LoVo (cell line): ENCODE measurements around the gene GLCCI1.

ENCODE experiments used
- DNase-seq: peaks from one replicate; pipeline ENCODE4 v3.0.0-alpha.2; 2016; ENCODE audit warnings: low spot score

GLCCI1 gene

GRCh38 chr7:7968544-7969305 is at the start of gene GLCCI1:
Gene GLCCI1, plus strand, starts transcription at chr7:7968796. Its CDS starts 555 bp downstream, at chr7:7969351.
- DNase-seq: peak; percentile 100

- no peak for DNase-seq
These were observed 49.1 kb upstream of the GLCCI1 start for GRCh38 chr7:7919449-7919945.

- DNase-seq: peak; percentile 25
These were observed 48.5 kb upstream of the GLCCI1 start for GRCh38 chr7:7920056-7920455.

GRCh38 chr7:7920481-7920880 is 48.1 kb upstream of the GLCCI1 start:
- DNase-seq: peak; percentile 51

- DNase-seq: no peak
These were observed 46.8 kb upstream of the GLCCI1 start for GRCh38 chr7:7921830-7922229.

GRCh38 chr7:7922684-7923385 is 45.8 kb upstream of the GLCCI1 start:
- peak; percentile 25 for DNase-seq

GRCh38 chr7:7923818-7924217 is 44.8 kb upstream of the GLCCI1 start:
- no peak for DNase-seq

- no peak for DNase-seq
These were observed 44.3 kb upstream of the GLCCI1 start for GRCh38 chr7:7924303-7924702.

- DNase-seq: no peak
These were observed 37.0 kb upstream of the GLCCI1 start for GRCh38 chr7:7931626-7932025.

GRCh38 chr7:7932553-7932952 is 36.0 kb upstream of the GLCCI1 start:
- DNase-seq: no peak

GRCh38 chr7:7933915-7934526 is 34.6 kb upstream of the GLCCI1 start:
- DNase-seq: no peak

GRCh38 chr7:7934945-7935344 is 33.7 kb upstream of the GLCCI1 start:
- DNase-seq: no peak

GRCh38 chr7:7938471-7938870 is 30.1 kb upstream of the GLCCI1 start:
- no peak for DNase-seq

- DNase-seq: no peak
These were observed 24.6 kb upstream of the GLCCI1 start for GRCh38 chr7:7943951-7944350.

- DNase-seq: no peak
These were observed 23.8 kb upstream of the GLCCI1 start for GRCh38 chr7:7944619-7945282.

GRCh38 chr7:7946486-7946885 is 22.1 kb upstream of the GLCCI1 start:
- DNase-seq: no peak

- no peak for DNase-seq
These were observed 20.4 kb upstream of the GLCCI1 start for GRCh38 chr7:7948232-7948631.

GRCh38 chr7:7953806-7954205 is 14.8 kb upstream of the GLCCI1 start:
- no peak for DNase-seq

- peak; percentile 22 for DNase-seq
These were observed 12.0 kb upstream of the GLCCI1 start for GRCh38 chr7:7956531-7957128.

- DNase-seq: no peak
These were observed 11.1 kb upstream of the GLCCI1 start for GRCh38 chr7:7957513-7957912.

- DNase-seq: no peak
These were observed 8.5 kb upstream of the GLCCI1 start for GRCh38 chr7:7959979-7960670.
